Osteoblast (primary cell): ENCODE results near the gene TTC1. TPM values are rescaled to one million over a fixed set of nuclear protein-coding genes. Genes with fewer than 3 reads are reported as not detected.

Source experiments
- DNase-seq: peaks from one replicate; pipeline ENCODE4 v3.0.0; 2011; ENCODE audit warnings: low spot score, mixed read lengths; ENCODE audit not compliant: insufficient read length; ENCODE audit errors: missing footprints
- H2AFZ ChIP-seq: 2 replicates; pipeline ENCODE4 v1.6.0; 2011; ENCODE audit warnings: mild to moderate bottlenecking, low read length
- H3K27ac ChIP-seq: 2 replicates; pipeline ENCODE4 v1.5.1; 2011; ENCODE audit warnings: mild to moderate bottlenecking, low read depth, low read length, moderate library complexity
- H3K27me3 ChIP-seq: 2 replicates; pipeline ENCODE4 v1.6.0; 2012; ENCODE audit warnings: mild to moderate bottlenecking, control low read depth, inconsistent platforms, low read length, moderate library complexity; ENCODE audit not compliant: insufficient read depth
- H3K36me3 ChIP-seq: 2 replicates; pipeline ENCODE4 v1.5.1; 2011; ENCODE audit warnings: mild to moderate bottlenecking, low read length, control low read depth, moderate library complexity; ENCODE audit not compliant: insufficient read depth
- H3K4me1 ChIP-seq: 2 replicates; pipeline ENCODE4 v1.5.1; 2011; ENCODE audit warnings: mild to moderate bottlenecking, low read length, control low read depth, moderate library complexity; ENCODE audit not compliant: insufficient read depth
- H3K4me2 ChIP-seq: 2 replicates; pipeline ENCODE4 v1.6.0; 2011; ENCODE audit warnings: mild to moderate bottlenecking, low read length; ENCODE audit not compliant: insufficient read depth
- H3K4me3 ChIP-seq: fragments of 200-600 bp; sonication (generic); 3 replicates; pipeline ENCODE4 v1.5.1; 2012; ENCODE audit warnings: mild to moderate bottlenecking, low read length, inconsistent platforms; ENCODE audit not compliant: insufficient read depth
- H3K79me2 ChIP-seq: 2 replicates; pipeline ENCODE4 v1.6.0; 2012; ENCODE audit warnings: mild to moderate bottlenecking, low read length, control low read depth, inconsistent platforms; ENCODE audit not compliant: insufficient read depth
- H3K9me3 ChIP-seq: 2 replicates; pipeline ENCODE4 v1.5.1; 2011; ENCODE audit warnings: low read depth, low read length, control low read depth
- H4K20me1 ChIP-seq: 2 replicates; pipeline ENCODE4 v1.6.0; 2012; ENCODE audit warnings: mild to moderate bottlenecking, low read length, control low read depth; ENCODE audit not compliant: insufficient read depth
- total RNA-seq: library from RNA; depleted of rRNA; stranded (reverse); fragments of >200 nt; gene quantifications from 2 replicates; pipeline ENCODE4 v1.2.3, GENCODE V29; 2012
- TF ChIP-seq, protein P1 (sequence below): IDR thresholded peaks from 2 replicates; pipeline ENCODE4 v1.5.1; 2011; ENCODE audit warnings: mild to moderate bottlenecking, low read depth, low read length, moderate library complexity; ENCODE audit errors: extremely low read depth

Gene TTC1, protein sequence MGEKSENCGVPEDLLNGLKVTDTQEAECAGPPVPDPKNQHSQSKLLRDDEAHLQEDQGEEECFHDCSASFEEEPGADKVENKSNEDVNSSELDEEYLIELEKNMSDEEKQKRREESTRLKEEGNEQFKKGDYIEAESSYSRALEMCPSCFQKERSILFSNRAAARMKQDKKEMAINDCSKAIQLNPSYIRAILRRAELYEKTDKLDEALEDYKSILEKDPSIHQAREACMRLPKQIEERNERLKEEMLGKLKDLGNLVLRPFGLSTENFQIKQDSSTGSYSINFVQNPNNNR
- 43.9 and 49.9 TPM in 2 replicates for total RNA-seq

DNA sequence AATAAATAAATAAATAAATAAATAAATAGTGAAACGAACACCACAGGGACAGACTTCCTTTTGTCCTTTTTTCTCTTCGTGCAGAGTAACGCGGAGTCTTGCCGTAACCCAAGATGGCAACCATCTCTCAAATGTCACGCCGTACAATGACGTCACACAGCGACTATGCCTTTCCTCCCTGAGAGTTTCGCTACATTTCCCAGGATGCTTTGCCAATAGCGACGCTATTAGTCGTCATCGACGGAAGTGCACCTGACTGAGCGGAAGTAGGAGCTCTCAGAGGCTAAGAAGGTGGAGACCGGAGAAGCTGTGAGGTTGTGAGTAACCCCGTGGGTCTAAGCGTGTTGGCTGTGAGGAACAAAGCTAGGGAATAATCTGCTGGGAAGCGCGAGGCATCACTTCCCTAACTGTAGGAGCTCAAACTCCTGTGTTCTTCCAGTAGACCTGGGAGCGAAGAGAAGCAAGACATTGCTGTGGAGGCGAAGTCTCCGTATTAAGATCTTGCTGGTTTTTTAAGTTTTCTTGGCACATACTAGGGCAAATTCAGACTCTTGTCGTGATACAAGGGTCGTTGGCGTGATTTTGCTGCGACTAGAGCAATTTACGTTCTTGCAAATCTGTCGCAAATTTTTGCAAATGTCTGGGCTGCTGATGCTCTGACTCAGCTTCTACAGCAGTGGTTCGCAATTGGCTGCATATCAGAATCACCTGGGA lies at the start of gene TTC1:
Gene TTC1 (plus strand): TSS at position 263 of the 714 bp plus-strand sequence. CDS start 1,390 bp downstream, outside the sequence.
- Histone ChIP-seq H3K36me3 (peaks cover 6% of the 10 kb centered on the region), H3K79me2 (peaks cover 35% of the 10 kb centered on the region), H3K4me3 (peak within 1 kb of the TSS; percentile 87), H3K27ac (peak within 1 kb of the TSS; percentile 96), H3K27me3 (no peaks in the 10 kb centered on the region), H3K9me3 (no peaks in the 10 kb centered on the region), H3K4me1 (peaks cover 13% of the 10 kb centered on the region), H4K20me1 (no peaks in the 10 kb centered on the region), H3K4me2 (peak within 1 kb of the TSS; percentile 90), H2AFZ (peak within 1 kb of the TSS; percentile 91)
- peak; percentile 83 for DNase-seq
- TF ChIP-seq, protein P1, sequence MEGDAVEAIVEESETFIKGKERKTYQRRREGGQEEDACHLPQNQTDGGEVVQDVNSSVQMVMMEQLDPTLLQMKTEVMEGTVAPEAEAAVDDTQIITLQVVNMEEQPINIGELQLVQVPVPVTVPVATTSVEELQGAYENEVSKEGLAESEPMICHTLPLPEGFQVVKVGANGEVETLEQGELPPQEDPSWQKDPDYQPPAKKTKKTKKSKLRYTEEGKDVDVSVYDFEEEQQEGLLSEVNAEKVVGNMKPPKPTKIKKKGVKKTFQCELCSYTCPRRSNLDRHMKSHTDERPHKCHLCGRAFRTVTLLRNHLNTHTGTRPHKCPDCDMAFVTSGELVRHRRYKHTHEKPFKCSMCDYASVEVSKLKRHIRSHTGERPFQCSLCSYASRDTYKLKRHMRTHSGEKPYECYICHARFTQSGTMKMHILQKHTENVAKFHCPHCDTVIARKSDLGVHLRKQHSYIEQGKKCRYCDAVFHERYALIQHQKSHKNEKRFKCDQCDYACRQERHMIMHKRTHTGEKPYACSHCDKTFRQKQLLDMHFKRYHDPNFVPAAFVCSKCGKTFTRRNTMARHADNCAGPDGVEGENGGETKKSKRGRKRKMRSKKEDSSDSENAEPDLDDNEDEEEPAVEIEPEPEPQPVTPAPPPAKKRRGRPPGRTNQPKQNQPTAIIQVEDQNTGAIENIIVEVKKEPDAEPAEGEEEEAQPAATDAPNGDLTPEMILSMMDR: no peak

DNA sequence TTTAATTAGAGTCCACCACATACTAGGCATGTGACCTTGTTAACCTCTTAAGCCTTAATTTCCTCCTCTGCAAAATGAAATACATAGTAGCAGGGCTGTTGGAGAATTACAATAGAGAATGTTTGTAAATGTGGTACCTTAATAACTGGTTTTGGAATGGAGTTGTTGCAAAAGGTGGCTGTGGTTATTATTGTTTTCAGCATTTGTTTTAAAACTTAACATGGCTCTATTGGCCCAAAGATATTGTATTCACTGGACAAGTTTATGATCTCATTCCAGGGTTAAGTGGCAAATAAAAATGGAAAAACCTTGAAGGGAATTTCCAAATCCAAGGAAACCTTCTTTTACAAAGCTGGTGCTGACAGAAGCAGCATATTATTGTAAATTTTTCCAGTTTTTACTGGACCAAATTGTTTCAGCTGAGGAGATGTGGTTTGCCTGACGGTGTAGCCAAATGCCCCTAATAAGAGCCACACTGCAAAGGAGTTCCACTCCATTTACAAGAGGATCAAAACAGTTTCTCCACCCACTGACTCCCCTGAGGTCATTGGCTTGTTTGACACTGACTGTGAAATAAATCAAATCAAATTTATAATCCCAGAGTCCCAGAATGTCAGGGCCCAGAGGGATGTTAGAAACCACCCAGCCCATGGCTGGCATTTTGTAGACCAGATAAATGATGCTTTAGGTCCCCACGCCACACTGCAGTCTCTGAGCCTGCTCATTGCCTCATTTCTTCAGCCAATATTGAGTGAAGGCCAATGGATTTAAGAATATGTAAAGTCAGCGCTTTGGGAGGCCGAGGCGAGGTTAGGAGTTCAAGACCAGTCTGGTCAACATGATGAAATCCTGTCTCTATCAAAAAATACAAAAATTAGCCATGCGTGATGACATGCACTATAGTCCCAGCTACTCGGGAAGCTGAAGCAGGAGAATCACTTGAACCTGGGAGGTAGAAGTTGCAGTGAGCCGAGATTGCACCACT lies 47.5 kb upstream of the TTC1 start:
- Histone ChIP-seq H3K27ac (no peak overlapping the region), H3K79me2 (no peaks in the 10 kb centered on the region), H3K4me3 (no peak overlapping the region), H4K20me1 (no peaks in the 10 kb centered on the region), H3K4me1 (peaks cover 3% of the 10 kb centered on the region), H3K4me2 (no peak overlapping the region), H3K36me3 (no peaks in the 10 kb centered on the region), H3K9me3 (no peaks in the 10 kb centered on the region), H3K27me3 (no peaks in the 10 kb centered on the region), H2AFZ (no peak overlapping the region)
- no peak for DNase-seq
- TF ChIP-seq, protein P1: no peak

DNA sequence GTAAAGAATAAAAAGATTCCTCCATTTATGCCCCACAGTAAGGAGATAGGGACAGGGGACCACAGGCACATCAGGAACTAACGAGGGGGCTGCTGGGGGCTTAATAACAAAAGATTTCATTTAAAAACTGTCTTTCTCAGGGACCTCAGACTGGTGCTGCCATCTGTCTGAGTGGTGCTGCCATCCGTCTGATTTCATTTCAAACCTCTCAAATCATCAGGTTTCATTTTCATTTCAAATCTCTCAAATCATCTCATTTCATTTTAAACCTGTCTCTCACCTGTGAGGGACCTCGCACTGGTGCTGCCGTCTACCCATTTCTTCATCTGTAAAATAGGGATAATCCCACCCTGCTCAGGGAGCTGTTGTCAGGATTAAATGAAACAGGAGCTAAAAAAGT lies 46.7 kb upstream of the TTC1 start:
- Histone ChIP-seq H3K79me2 (no peaks in the 10 kb centered on the region), H3K4me3 (no peak overlapping the region), H4K20me1 (no peaks in the 10 kb centered on the region), H3K27me3 (no peaks in the 10 kb centered on the region), H3K4me1 (peaks cover 3% of the 10 kb centered on the region), H3K4me2 (no peak overlapping the region), H2AFZ (no peak overlapping the region), H3K36me3 (no peaks in the 10 kb centered on the region), H3K27ac (no peak overlapping the region), H3K9me3 (no peaks in the 10 kb centered on the region)
- no peak for DNase-seq
- TF ChIP-seq, protein P1: no peak
